Right atrium auricular region (tissue), 2 donors: ENCODE measurements around the gene ST6GALNAC1. TPM values are rescaled to one million over a fixed set of nuclear protein-coding genes. Genes with fewer than 3 reads are reported as not detected.
A peak's percentile ranks its signal among the peaks of the same experiment; 100 is the strongest.
"Not testable (repeated sequence)": the region's sequence is repeated elsewhere in the genome, so short reads cannot be mapped to it uniquely, and the experiment has no call there.

ENCODE experiments used
- DNase-seq: peaks from one replicate; pipeline ENCODE4 v3.0.0-alpha.2; 2019; ENCODE audit warnings: low spot score
- H3K27ac ChIP-seq, 2 donors: fragments of 200-600 bp; sonication (generic); 1 replicate in 1 of 2; 2 replicates in 1 of 2; pipeline ENCODE4 v1.5.1; 2016 to 2019
- H3K27me3 ChIP-seq, 2 donors: fragments of 200-600 bp; sonication (generic); one replicate each; pipeline versions ENCODE4 v1.5.1 to v1.6.0; 2017 to 2019
- H3K36me3 ChIP-seq: fragments of 200-600 bp; sonication (generic); one replicate; pipeline ENCODE4 v1.5.1; 2016
- H3K4me1 ChIP-seq, 2 donors: fragments of 200-600 bp; sonication (generic); one replicate each; pipeline versions ENCODE4 v1.5.1 to v1.6.0; 2017 to 2019
- H3K4me3 ChIP-seq, 2 donors: fragments of 200-600 bp; sonication (generic); 1 replicate in 1 of 2; 2 replicates in 1 of 2; pipeline ENCODE4 v1.5.1; 2017 to 2019; ENCODE audit warnings: mild to moderate bottlenecking in 1 of 2, moderate library complexity in 1 of 2
- H3K9me3 ChIP-seq, 2 donors: fragments of 200-600 bp; sonication (generic); one replicate each; pipeline ENCODE4 v1.5.1; 2019
- total RNA-seq, 2 donors: library from RNA; depleted of rRNA; stranded (reverse); fragments of >200 nt; gene quantifications; one replicate each; pipeline ENCODE4 v1.1.0, GENCODE V29; 2016
- TF ChIP-seq, protein P1 (sequence below), 2 donors: fragments of 200-600 bp; sonication (generic); IDR thresholded peaks; one replicate each; pipeline ENCODE4 v1.5.1; 2019; ENCODE audit warnings: antibody characterized with exemption in 2 of 2

ST6GALNAC1 gene
- total RNA-seq, 2 donors from 2014 or later = 2.4 to 7.1 TPM

GRCh38 chr17:76625496-76625895 is 18.1 kb downstream of the ST6GALNAC1 start:
- Histone ChIP-seq H3K4me1 (peaks cover 0 to 3% of the 10 kb centered on the region in 2 donors), H3K9me3 (no peaks in the 10 kb centered on the region), H3K4me3 (no peak overlapping the region), H3K36me3 (no peaks in the 10 kb centered on the region), H3K27ac (no peak overlapping the region), H3K27me3 (no peaks in the 10 kb centered on the region)
- TF ChIP-seq, protein P1, sequence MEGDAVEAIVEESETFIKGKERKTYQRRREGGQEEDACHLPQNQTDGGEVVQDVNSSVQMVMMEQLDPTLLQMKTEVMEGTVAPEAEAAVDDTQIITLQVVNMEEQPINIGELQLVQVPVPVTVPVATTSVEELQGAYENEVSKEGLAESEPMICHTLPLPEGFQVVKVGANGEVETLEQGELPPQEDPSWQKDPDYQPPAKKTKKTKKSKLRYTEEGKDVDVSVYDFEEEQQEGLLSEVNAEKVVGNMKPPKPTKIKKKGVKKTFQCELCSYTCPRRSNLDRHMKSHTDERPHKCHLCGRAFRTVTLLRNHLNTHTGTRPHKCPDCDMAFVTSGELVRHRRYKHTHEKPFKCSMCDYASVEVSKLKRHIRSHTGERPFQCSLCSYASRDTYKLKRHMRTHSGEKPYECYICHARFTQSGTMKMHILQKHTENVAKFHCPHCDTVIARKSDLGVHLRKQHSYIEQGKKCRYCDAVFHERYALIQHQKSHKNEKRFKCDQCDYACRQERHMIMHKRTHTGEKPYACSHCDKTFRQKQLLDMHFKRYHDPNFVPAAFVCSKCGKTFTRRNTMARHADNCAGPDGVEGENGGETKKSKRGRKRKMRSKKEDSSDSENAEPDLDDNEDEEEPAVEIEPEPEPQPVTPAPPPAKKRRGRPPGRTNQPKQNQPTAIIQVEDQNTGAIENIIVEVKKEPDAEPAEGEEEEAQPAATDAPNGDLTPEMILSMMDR (IDR thresholded peaks at IDR 0.05) = no peak
- no peak for DNase-seq

- TF ChIP-seq, protein P1 (IDR thresholded peaks at IDR 0.05) = peak; percentile 92 to 95
- Histone ChIP-seq H3K27me3 (no peaks in the 10 kb centered on the region), H3K9me3 (no peaks in the 10 kb centered on the region), H3K36me3 (no peaks in the 10 kb centered on the region), H3K4me1 (peaks cover 0 to 3% of the 10 kb centered on the region in 2 donors), H3K27ac (no peak overlapping the region), H3K4me3 (no peak overlapping the region)
- peak; percentile 82 for DNase-seq
These were observed 20.0 kb downstream of the ST6GALNAC1 start for GRCh38 chr17:76623271-76624146.

DNA sequence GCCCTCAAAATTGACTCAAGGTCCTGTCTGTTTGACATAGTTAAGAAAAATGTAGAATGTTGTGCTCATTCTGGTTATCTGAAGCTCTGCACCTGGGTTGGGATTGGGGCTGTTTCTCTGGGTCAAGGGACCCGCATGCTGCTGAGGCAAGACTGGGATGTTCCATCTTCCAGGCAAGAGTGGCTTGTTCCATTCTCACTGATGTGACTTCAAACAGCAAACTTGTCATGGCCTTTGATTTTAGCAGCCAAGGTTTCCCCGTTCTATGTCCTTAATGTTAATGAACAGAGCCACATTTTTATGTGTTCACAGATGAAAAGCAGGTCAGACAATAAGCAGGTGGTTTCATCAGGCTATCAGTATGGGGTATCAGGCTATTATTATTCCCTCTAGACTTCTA is 25.7 kb downstream of the ST6GALNAC1 start:
- DNase-seq = no peak
- H3K36me3 ChIP-seq = no peaks in the 10 kb centered on the region
- no peaks in the 10 kb centered on the region for H3K27me3 ChIP-seq
- TF ChIP-seq, protein P1 (IDR thresholded peaks at IDR 0.05) = no peak
- no peak overlapping the region for H3K4me3 ChIP-seq
- H3K27ac ChIP-seq = no peak overlapping the region
- H3K9me3 ChIP-seq = no peaks in the 10 kb centered on the region
- no peaks in the 10 kb centered on the region for H3K4me1 ChIP-seq

GRCh38 chr17:76614912-76615617 is 28.5 kb downstream of the ST6GALNAC1 start:
- TF ChIP-seq, protein P1 (IDR thresholded peaks at IDR 0.05) = no peak

GRCh38 chr17:76614064-76614759 is 29.3 kb downstream of the ST6GALNAC1 start:
- not testable (repeated sequence) for H3K9me3 ChIP-seq

More at GRCh38 chr17:76614912-76615617, 28.5 kb downstream of the ST6GALNAC1 start:
- no peak for DNase-seq
- Histone ChIP-seq H3K27me3 (no peaks in the 10 kb centered on the region), H3K4me1 (no peaks in the 10 kb centered on the region), H3K36me3 (no peaks in the 10 kb centered on the region), H3K9me3 (no peaks in the 10 kb centered on the region), H3K4me3 (no peak overlapping the region), H3K27ac (no peak overlapping the region)

More at GRCh38 chr17:76614064-76614759, 29.3 kb downstream of the ST6GALNAC1 start:
- not testable (repeated sequence) for H3K4me1 ChIP-seq, H3K36me3 ChIP-seq, H3K4me3 ChIP-seq, DNase-seq, H3K27ac ChIP-seq, H3K27me3 ChIP-seq
